Measurements from ENCODE around the gene STRAP. TPM values are rescaled to one million over a fixed set of nuclear protein-coding genes. Genes with fewer than 3 reads are reported as not detected.

Gene STRAP
- total RNA-seq, 1 donor from 2014 or later, result 65.4 TPM

GRCh38 chr12:15896867-15897266, 14.7 kb downstream of the STRAP start:
- Histone ChIP-seq H3K4me3 (no peak overlapping the region), H3K36me3 (peaks cover 92% of the 10 kb centered on the region), H3K9me3 (no peaks in the 10 kb centered on the region), H3K27ac (no peak overlapping the region), H3K4me1 (no peaks in the 10 kb centered on the region), H3K27me3 (ENCODE audit: low read depth) (no peaks in the 10 kb centered on the region)
- intact Hi-C loops (cut with DNase I), result no loop called here
- no peak for TF ChIP-seq CTCF (IDR thresholded peaks at IDR 0.05)
- DNase-seq, result no peak
- ATAC-seq, result no peak

GRCh38 chr12:15897433-15897832, 15.2 kb downstream of the STRAP start:
- Histone ChIP-seq H3K27ac (no peak overlapping the region), H3K36me3 (peaks cover 93% of the 10 kb centered on the region), H3K27me3 (ENCODE audit: low read depth) (no peaks in the 10 kb centered on the region), H3K4me3 (no peak overlapping the region), H3K9me3 (no peaks in the 10 kb centered on the region), H3K4me1 (no peaks in the 10 kb centered on the region)
- no peak for TF ChIP-seq CTCF (IDR thresholded peaks at IDR 0.05)
- intact Hi-C loops (cut with DNase I), result no loop called here
- DNase-seq (no peak), ATAC-seq (no peak)

GRCh38 chr12:15899282-15899870, 17.2 kb downstream of the STRAP start:
- peaks cover 96% of the 10 kb centered on the region for H3K36me3 ChIP-seq
- DNase-seq (no peak), ATAC-seq (peak in 1 of 2 donors; percentile 70)
- no peaks in the 10 kb centered on the region for H3K27me3 ChIP-seq (ENCODE audit: low read depth)
- intact Hi-C loops (cut with DNase I), result no loop called here
- peak; percentile 67 for TF ChIP-seq CTCF (IDR thresholded peaks at IDR 0.05)
- no peak overlapping the region for H3K27ac ChIP-seq
- no peak overlapping the region for H3K4me3 ChIP-seq
- H3K4me1 ChIP-seq, result no peaks in the 10 kb centered on the region
- H3K9me3 ChIP-seq, result no peaks in the 10 kb centered on the region

- H3K4me1 ChIP-seq, result no peaks in the 10 kb centered on the region
- H3K9me3 ChIP-seq, result no peaks in the 10 kb centered on the region
- ATAC-seq, result no peak
- peaks cover 77% of the 10 kb centered on the region for H3K36me3 ChIP-seq
- H3K4me3 ChIP-seq, result no peak overlapping the region
- TF ChIP-seq CTCF (IDR thresholded peaks at IDR 0.05), result no peak
- H3K27ac ChIP-seq, result no peak overlapping the region
- DNase-seq, result no peak
- no peaks in the 10 kb centered on the region for H3K27me3 ChIP-seq (ENCODE audit: low read depth)
- intact Hi-C loops (cut with DNase I), result no loop called here
These were observed 22.3 kb downstream of the STRAP start for GRCh38 chr12:15904378-15904920.

GRCh38 chr12:15910468-15910863, 28.3 kb downstream of the STRAP start:
- Histone ChIP-seq H3K36me3 (peaks cover 18% of the 10 kb centered on the region), H3K27ac (peak overlapping the region; percentile 96), H3K4me1 (peaks cover 14% of the 10 kb centered on the region), H3K27me3 (ENCODE audit: low read depth) (no peaks in the 10 kb centered on the region), H3K4me3 (peak overlapping the region; percentile 77), H3K9me3 (no peaks in the 10 kb centered on the region)
- no peak for TF ChIP-seq CTCF (IDR thresholded peaks at IDR 0.05)
- intact Hi-C loops (cut with DNase I), result no loop called here
- no peak for DNase-seq
- ATAC-seq, result no peak

Data from lower lobe of right lung (tissue), 2 donors.